T-helper 9 cell (primary cell): ENCODE data around the gene NUP188.

ENCODE experiments used
- DNase-seq: peaks from one replicate; pipeline ENCODE4 v3.0.0-alpha.2; 2020
- total RNA-seq, 2 donors: gene quantifications; one replicate each; lab custom pipeline; 2026; lab: John Stamatoyannopoulos, UW

NUP188 gene
- total RNA-seq, result 77.5 to 113 reads per million in 2 donors

GRCh38 chr9:128947527-128948301 is at the start of gene NUP188, which contains the start of gene DOLK:
Gene NUP188, plus strand, starts transcription at chr9:128947699. Its CDS starts 21 bp downstream, at chr9:128947720.
Gene DOLK, minus strand, starts transcription at chr9:128947603. Its CDS starts 300 bp downstream, at chr9:128947303.
- peak; percentile 99 for DNase-seq

GRCh38 chr9:128898382-128898781 is 49.1 kb upstream of the NUP188 start:
- no peak for DNase-seq

GRCh38 chr9:128898845-128899565 is 48.5 kb upstream of the NUP188 start:
- DNase-seq, result no peak

- no peak for DNase-seq
These were observed 47.8 kb upstream of the NUP188 start for GRCh38 chr9:128899566-128900322.

- DNase-seq, result no peak
These were observed 46.1 kb upstream of the NUP188 start for GRCh38 chr9:128901379-128901778.

GRCh38 chr9:128901822-128902221 is 45.7 kb upstream of the NUP188 start:
- DNase-seq, result no peak

- DNase-seq, result peak; percentile 78
These were observed 45.0 kb upstream of the NUP188 start for GRCh38 chr9:128902351-128903078.

GRCh38 chr9:128903079-128903461 is 44.4 kb upstream of the NUP188 start:
- DNase-seq, result no peak

- no peak for DNase-seq
These were observed 43.5 kb upstream of the NUP188 start for GRCh38 chr9:128903871-128904620.

GRCh38 chr9:128905964-128906363 is 41.5 kb upstream of the NUP188 start:
- DNase-seq, result no peak

- no peak for DNase-seq
These were observed 40.8 kb upstream of the NUP188 start for GRCh38 chr9:128906741-128907140.

GRCh38 chr9:128908372-128908771 is 39.1 kb upstream of the NUP188 start:
- no peak for DNase-seq

- DNase-seq, result no peak
These were observed 37.6 kb upstream of the NUP188 start for GRCh38 chr9:128909859-128910258.

GRCh38 chr9:128910906-128911305 is 36.6 kb upstream of the NUP188 start:
- no peak for DNase-seq

GRCh38 chr9:128911529-128912035 is 35.9 kb upstream of the NUP188 start:
- DNase-seq, result no peak

- DNase-seq, result no peak
These were observed 35.1 kb upstream of the NUP188 start for GRCh38 chr9:128912270-128912853.

GRCh38 chr9:128913048-128913900 is 34.2 kb upstream of the NUP188 start:
- DNase-seq, result no peak

- no peak for DNase-seq
These were observed 33.3 kb upstream of the NUP188 start for GRCh38 chr9:128913995-128914772.

GRCh38 chr9:128916204-128916603 is 31.3 kb upstream of the NUP188 start:
- no peak for DNase-seq
